NCI-H446 treated with DMSO at 0.1 percent for 48 hours (cell line): ENCODE data around the gene MAP3K21.

Experiments used
- DNase-seq: peaks from one replicate; lab custom pipeline; 2025; lab: John Stamatoyannopoulos, UW

Gene MAP3K21

DNA sequence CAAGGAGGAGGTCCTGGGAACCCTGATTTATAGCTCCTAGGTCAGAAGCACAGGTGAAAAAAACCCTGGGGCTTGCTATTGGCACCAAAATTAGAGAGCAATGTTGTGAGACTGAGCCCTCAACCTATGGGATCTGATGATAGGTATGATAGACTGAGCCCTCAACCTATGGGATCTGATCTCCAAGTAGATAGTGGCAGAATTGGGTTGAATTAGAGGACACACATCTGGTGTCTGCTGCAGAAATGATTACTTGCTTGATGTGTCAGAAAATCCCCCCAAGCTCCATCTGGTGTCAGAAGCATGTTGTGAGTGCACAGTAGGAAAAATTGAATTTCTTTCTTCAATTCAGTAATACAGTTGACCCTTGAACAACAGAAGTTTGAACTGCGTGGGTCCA, 62.4 kb downstream of the MAP3K21 start:
- DNase-seq: no peak

DNA sequence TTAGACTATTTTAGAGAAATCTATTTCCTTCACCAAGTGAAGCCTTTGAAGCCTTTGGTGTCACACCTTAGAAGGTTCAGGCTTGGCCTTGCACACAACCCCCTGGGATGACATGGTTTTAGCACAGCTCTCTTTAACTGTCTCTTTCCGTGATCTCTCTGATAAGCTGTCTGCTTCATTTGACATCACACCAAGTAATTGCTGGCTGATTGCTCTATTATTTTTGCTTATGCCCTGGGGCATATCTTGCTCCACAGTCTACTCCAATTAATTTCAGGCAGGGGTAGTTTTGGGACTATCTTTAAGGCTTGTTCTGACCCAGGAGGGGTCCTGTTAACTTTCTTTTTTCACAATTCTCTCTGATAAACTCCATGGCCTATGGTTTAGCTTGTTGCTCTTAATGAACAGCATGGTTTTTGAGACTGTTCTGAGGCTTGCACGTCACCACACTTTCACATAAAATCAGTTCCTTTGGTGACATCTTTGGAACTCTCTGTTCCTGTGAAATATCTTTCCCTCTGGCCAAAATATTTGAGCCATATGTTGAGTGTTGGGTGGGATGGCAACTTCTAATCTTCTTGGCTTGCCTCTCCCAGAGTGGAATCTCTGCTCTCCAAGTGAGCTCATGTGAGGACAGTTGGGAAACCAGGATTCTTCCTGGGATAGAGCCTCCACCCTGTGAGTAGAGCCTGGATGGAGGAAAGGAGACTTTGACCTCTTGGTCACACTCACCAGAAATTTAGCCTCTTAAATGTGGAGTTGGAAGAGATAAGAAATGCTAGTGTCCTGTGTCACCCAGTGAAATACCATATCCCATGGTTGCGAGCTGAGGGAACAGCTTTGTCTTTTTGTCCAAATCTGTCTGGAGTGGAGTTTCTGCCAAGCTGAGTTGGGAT, 63.6 kb downstream of the MAP3K21 start:
- DNase-seq: no peak

GRCh38 chr1:233393084-233393840, 65.7 kb downstream of the MAP3K21 start:
- no peak for DNase-seq

GRCh38 chr1:233393926-233394680, 66.6 kb downstream of the MAP3K21 start:
- DNase-seq: no peak

DNA sequence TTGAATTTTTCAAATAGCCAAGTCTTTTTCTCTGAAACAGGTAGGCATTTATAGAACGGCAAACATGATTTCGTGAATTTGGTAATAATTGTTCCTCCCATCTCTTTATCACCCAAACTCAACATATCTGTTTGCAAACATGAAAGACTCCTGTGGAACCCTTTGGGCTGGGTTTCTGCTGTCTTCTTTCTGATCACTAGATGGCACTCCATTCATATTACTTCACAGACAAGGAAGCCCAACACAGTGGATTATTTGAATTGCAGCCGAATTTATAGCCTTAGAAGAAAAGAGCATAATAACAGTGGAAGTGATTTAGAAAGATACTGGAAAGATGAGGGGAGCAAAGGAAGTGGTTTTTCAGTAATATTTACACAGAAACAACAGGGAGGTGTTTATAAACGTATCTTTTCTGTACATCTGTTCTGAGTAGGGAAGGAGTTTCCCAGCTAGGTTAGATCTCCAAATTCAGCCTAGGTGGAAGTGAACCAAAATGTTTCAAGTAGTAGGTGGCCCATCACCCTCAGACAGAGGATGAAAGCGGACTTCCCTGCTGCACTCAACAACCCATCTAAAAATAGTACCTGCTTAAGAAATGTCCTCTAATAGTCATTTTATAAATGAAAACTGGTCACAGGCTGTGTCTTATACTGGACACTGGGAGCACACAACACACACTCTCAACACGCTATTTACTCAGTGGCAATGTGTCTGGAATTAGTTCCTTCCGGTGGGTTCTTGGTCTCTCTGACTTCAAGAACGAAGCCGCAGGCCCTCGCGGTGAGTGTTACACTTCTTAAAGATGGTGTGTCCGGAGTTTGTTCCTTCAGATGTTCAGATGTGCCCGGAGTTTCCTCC, 67.6 kb downstream of the MAP3K21 start:
- DNase-seq: peak; percentile 48

GRCh38 chr1:233395863-233396646, 68.5 kb downstream of the MAP3K21 start:
- DNase-seq: no peak

DNA sequence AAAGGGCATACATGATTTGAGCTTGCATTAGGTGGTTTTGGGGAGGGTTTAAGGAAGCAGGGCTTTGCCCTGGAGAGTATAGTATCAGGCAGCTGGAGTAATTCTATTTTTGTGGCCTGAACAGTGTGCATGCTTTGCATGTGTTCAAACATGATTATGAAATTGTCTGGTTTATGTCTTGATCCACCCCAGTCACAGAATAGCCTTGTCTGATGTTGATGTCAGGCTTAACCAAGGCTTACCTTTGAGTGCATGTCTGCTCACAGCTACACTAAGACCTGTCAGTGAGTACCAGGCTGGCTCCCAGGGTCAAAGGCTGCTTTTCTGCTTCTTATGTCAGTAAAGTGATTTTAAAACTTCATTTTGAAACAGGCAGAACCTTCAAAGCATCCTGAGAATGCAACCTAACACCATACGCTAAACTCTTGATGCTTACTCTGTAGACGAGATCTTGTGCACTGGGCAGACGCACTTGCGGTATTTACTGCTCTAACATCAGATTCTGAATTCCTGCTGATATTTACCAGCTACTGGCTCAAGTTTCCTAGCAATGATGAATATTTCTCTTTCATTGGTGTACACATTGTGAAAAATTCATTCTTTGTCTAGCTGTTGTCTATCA, 78.9 kb downstream of the MAP3K21 start:
- no peak for DNase-seq

DNA sequence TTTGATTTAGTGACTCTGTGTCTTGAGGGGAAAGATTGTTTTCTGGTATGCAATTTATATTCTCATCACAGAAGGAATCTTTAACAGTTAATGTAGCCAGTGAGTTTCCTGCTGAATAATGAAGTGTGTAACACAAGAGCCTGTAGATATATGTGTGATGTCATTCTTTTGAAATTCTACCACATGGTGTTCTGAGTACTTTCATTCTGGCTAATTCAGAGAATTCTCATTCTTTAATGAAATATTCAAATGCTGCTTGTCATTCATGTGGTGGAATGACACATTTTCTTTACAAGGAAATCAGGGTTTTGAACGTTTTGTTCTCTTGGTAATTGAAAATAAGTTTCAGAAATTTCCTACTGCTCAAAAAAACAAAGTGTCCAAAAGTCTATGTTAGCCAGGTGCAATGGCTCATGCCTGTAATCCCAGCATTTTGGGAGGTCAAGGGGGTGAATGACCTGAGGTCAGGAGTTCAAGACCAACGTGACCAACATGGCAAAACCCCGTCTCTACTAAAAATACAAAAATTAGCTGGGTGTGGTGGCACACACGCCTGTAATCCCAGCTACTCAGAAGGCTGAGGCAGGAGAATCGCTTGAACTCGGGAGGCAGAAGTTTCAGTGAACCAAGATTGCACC, 79.6 kb downstream of the MAP3K21 start:
- DNase-seq: no peak

DNA sequence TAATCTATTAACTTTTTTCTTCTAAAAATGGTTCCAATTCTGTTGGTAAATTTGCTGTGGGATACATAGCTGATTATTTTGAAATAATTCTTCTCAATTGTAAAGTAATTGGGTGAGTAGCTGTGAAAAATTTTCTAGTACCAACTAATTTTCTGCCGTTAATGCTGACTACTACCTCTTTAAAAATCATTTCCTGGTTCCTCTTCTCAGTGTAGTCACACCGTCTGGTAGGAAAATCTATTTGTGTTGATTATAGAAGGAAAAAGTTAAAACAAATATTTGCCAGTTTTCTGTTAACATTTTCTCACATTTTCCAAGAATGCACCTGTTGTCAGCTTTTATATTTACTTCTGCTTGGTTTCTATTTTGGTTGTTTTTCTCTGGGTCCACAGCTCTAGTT, 82.0 kb downstream of the MAP3K21 start:
- no peak for DNase-seq

DNA sequence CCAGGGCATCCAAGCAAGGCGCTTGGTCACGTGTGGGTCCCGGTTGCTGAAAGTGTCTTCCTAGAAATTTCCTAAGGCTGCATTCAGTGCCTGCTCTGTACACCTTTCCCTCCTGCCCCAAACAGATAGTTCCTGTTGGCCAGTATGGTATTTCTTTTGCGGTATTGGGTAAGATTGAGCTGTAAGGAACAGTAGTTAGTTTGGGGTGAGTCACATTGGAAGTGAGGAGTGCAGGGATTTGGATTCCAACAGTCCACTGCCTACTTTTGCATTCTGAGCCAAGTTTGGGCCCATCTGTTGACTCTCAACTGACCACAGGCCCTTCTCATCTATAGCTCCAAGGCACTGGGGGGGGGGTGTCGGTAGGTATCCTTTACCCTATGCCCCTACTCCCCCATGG, 83.4 kb downstream of the MAP3K21 start:
- no peak for DNase-seq

DNA sequence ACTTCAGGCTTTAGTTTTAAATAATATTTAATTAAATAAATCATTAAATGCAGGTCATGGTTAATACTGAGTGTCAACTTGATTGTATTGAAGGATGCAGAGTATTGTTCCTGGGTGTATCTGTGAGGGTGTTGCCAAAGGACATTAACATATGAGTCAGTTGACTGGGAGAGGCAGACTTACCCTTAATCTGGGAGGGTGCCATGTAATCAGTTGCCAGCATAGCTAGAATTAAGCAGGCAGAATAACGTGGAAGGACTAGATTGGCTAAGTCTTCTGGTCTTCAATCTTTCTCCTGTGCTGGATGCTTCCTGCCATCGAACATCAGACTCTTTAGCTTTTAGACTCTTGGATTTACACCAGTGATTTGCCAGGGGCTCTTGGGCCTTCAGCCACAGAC, 85.3 kb downstream of the MAP3K21 start:
- DNase-seq: peak; percentile 57

DNA sequence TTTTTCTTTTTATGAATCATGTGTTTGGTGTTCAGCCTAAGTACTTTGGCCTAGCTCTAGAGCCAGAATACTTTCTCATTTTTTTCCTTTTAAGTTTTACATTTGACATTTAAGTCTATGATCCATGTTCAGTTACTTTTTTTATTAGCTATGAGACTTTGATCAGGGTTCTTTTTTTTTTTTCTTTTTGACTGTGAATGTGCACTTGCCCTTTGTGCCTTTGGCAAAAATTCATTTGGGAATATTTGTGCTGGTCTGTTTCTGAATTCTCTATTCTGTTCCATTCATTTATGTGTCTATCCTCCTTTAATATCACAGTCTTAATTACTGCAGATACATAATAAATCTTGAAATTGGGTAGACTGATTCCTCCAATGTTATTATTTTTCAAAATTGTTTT, 93.8 kb downstream of the MAP3K21 start:
- DNase-seq: no peak

GRCh38 chr1:233424779-233425178, 97.3 kb downstream of the MAP3K21 start:
- no peak for DNase-seq

GRCh38 chr1:233427907-233428306, 100.4 kb downstream of the MAP3K21 start:
- no peak for DNase-seq

DNA sequence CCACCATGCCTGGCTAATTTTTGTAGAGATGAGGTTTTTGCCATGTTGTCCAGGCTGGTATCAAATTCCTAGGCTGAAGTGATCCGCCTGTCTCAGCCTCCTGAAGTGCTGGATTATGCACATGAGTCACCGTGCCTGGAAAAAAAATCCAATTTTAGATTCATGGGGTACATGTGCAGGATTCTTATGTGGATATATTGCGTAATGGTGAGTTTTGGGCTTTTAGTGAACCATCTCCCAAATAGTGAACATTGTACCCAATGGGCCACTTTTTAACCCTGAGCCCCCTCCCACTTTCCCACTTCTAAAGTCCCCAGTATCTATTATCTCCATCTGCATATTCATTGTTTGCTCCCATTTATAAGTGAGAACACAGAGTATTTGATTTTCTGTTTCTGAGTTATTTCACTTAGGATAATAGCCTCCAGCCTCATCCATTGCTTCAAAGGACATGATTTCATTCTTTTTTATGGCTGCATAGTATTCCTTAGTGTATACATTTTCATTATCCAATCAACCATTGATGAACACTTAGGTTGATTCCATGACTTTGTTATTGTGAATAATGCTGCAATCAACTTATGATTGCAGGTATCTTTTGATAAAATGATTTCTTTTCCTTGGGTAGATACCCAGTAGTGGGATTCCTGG, 104.4 kb downstream of the MAP3K21 start:
- DNase-seq: no peak

- DNase-seq: peak; percentile 38
These were observed 105.4 kb downstream of the MAP3K21 start for GRCh38 chr1:233432916-233433315.

GRCh38 chr1:233433436-233434210, 106.1 kb downstream of the MAP3K21 start:
- DNase-seq: no peak
